HG02884 (cell line): ENCODE results near the gene PALD1.

Experiments used
- ATAC-seq: cut with Tn5 transposase; IDR thresholded peaks from one replicate; pipeline ENCODE4 v1.9.1; 2021; ENCODE audit warnings: mild to moderate bottlenecking, moderate library complexity; ENCODE audit not compliant: unreplicated experiment

The PALD1 gene

DNA sequence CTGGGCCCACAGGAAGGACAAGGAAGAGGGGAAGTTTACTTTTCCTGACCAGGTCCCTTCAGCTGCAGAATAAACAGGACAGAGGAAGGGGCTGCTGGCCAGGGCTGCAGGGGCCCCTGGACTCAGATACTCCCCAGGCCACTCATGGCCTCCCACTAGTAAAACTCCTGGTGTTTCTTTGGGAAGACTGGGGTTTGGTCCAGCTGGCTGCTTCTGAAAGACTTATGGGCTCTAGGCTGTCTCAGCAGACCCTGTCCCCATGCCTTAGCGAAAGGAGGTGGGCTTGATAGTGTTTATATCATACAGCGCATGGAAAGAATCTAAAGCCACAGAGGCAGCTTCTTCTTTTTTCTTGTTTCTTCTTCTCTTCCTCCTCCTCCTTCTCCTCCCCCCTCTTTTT is 56.4 kb downstream of the PALD1 start:
- ATAC-seq = no peak

DNA sequence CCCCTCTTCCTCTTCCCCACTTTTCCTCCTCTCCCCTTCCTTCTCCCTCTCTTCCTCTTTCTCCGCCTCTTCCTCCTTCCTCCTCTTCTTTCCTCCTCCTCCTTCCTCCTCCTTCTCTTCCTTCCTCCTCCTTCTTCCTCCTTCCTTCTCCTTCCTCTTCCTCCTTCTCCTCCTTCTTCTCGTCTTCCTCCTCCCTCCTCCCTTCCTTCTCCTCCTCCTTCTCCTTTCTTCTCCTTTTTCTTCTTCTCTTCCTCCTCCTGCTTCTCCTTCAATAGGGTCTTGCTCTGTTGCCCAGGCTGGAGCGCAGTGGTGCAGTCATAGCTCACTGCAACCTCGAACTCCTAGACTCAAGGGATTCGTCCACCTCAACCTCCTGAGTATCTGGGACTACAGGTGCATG is 56.9 kb downstream of the PALD1 start:
- no peak for ATAC-seq

DNA sequence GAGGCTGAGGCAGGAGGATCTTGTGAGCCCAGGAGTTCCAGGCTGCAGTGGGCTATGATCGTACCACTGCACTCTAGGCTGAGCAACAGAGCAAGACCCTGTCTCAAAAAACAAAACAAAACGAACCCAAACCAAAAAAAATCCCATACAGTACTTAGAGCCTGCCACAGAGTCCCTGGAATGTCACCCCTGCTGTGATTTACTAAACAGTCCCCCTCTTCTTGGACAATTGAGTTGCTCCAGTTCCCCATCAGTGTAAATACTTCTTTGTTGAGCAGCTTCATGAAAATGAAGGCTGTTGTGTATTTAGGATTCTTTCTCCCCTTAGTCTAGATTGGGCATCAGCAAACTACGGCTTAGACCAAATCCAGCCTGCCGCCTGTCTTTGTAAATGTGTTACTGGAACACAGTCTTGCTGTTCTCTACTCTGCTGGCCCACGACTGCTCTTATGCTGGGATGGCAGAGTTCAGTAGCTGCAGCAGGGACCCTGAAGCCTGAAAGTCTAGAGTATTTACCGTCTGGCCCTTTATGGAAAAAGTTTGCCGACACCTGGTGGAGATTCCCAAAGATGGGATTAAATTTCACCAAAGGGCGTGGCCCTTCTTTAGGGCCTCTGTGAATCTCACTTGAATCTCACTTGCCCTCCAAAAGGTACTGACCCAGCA is 57.8 kb downstream of the PALD1 start:
- no peak for ATAC-seq

DNA sequence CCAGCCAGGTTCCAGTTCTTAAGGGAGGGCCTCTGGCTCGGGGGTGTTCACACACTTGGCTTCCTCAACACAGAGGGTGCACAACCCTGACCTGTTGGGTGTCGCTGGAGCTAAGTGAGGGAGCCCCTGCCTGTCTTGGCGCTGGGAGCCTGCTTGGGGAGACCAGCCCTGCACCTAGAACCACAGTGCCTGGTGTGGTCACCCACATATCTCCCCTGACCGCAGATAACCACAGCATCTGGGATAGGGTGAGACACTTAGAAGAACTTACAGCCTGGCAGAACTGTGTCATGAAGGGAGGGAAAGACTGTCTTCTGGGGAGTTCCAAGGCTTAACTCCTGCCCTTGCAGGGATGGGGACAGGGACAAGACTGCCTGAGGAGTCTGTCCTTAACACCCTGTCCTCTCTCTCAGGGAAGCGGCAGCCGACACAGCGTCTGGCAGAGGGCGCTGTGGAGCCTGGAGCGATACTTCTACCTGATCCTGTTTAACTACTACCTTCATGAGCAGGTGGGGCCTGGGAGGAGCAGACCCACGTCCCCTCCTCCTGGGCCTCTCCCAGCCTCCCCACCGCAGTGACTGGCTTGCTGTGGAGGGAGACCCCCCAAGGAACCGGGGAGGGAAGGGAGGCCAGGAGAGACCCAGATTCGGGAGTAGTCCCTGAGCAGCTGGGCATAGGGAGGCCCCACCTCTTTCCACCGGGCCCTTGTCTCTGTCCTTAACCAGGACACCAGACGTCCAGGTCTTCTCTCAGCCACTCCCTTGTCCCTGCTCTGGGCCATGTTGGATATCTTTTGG is 59.0 kb downstream of the PALD1 start:
- no peak for ATAC-seq

DNA sequence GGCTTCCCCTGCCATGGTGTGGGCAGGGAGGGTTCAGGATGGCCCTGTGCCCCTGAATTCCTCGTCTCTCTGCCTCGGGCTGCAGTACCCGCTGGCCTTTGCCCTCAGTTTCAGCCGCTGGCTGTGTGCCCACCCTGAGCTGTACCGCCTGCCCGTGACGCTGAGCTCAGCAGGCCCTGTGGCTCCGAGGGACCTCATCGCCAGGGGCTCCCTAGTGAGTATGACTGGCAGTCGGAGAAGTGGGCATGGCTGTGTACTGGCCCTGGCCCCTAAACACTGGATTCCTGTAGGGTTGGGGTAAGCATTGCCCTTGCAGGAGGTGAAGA is 59.6 kb downstream of the PALD1 start:
- ATAC-seq = no peak

DNA sequence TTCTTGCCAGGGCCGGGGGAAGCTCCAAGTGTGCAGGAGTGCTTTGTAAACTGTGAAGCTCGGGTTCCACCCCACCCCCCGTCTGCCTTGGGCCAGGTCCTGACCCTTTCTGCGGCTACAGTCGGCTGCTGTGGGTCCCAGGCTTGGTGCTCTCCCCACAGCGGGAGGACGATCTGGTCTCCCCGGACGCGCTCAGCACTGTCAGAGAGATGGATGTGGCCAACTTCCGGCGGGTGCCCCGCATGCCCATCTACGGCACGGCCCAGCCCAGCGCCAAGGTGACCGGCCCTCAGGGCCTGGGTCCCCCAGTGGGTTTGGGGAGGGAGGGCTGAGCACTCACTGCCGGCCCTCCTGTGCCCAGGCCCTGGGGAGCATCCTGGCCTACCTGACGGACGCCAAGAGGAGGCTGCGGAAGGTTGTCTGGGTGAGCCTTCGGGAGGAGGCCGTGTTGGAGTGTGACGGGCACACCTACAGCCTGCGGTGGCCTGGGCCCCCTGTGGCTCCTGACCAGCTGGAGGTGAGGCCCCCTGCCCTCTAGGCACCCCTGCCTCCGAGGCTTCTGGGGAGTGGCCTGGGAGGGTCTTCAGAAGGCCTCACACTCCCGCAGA is 60.3 kb downstream of the PALD1 start:
- ATAC-seq = no peak

DNA sequence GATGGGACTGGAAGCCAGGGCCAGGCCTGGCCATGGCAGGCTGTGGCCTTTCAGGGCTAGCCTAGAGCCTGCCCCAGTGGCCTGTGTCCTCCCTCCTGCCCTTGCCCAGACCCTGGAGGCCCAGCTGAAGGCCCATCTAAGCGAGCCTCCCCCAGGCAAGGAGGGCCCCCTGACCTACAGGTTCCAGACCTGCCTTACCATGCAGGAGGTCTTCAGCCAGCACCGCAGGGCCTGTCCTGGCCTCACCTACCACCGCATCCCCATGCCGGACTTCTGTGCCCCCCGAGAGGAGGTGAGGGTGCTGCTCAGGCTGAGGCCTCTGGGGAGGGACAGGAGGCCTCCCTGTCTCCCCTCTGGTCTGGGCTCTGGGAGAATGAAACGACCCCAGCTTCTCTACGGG is 60.9 kb downstream of the PALD1 start:
- ATAC-seq = no peak

DNA sequence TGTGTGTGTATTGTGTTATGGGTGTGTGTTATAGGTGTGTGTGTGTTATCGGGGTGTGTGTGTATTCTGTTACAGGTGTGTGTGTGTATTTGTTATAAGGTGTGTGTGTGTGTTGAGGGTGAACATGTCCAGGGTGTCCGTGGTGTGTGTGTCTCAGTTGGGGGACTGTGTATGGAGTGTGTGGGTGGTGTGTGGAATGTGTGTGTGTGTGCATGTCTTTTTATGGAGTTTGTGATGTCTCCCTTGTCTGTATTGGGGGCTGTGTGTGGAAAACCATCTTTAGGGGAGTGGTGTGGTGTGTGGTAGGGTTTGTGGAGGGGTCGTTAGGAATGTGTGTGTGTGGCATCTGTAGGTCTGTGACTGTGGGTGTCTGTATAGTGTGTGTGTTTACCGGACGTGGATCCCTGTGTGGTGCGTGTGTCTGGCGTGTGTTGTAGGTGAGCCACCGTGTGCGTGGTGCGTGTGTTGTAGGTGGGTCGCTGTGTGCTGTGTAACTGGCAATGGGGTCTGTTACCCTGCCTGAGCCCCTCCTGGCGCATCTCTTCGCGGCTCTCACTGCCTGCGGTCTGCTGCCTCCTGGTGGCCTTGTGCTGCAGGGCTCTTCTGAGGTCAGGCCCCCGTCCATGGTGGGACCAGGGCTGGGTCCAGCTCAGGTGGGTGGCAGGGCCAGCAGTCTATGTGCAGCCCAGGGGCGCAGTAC is 61.7 kb downstream of the PALD1 start:
- no peak for ATAC-seq

DNA sequence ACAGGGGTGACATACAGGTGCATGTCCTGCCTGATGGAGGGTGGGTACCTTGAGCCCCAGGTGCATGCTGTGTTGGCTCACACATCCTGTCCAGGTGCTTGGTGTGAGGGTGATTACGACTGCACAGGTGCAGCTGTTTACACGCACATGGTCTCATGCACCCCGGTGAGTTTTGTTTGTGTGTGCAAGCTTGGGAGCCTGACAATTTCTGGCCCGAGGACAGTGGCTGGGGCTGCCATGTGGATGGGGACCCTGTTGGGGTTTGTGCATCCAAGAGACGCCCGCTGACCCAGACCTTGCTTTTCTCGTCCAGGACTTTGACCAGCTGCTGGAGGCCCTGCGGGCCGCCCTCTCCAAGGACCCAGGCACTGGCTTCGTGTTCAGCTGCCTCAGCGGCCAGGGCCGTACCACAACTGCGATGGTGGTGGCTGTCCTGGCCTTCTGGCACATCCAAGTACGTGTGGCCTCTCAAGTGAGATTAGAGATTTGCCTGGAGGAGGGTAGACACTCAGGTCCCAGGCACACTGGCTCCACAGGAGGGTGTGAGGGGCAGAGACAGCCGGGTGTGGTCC is 62.3 kb downstream of the PALD1 start:
- no peak for ATAC-seq

DNA sequence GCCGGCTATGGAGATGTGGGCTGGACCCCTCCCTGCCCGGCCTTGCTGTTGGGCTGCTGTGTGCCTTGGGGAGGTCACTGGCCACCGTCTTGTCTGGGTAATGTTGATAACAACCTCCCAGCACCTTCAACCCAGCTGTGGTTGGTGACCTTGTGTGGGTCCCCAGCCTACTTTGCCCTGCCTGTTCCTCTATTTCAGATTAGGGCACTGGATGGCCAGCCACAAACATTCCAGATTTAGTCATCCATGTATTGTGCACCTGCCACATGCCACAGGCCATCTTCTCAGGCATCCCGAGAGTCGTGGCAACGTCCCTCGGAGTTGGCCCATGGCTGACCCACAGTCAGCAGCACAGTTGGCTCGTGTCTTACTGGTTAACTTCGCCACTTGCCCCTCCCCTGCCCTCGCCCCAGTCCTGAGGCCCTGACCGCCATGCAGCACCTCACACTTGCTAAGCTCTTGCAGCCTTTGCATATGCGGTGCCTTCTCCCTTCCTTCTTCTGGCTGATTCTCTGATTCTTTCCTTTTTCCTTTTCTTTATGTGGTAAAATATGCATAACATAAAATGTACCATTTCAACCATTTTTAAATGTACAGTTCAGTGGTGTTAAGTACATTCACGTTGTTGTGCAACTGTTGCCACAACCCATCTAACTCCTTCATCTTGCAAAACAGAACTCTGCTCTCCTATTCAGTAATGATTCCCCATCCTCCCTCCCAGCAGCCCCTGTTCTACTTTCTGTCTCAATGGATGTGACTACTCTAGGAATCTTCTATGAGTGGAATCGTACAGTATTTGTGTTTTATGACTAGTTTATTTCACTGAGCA is 63.4 kb downstream of the PALD1 start:
- ATAC-seq = no peak

DNA sequence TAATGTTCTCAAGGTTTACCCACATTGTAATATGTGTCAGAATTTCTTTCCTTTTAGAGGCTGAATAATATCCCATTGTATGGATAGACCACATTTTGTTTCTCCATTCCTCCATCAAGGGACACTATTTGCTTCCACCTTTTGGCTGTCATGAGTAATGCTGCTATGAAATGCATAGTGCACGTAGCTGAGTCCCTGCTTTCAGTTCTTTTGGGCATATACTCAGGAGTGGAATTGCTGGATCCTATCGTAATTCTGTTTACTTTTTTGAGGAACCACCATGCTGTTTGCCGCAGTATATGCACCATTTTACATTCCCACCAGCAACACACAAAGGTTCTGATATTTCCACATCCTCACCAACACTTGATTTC is 64.0 kb downstream of the PALD1 start:
- ATAC-seq = no peak

DNA sequence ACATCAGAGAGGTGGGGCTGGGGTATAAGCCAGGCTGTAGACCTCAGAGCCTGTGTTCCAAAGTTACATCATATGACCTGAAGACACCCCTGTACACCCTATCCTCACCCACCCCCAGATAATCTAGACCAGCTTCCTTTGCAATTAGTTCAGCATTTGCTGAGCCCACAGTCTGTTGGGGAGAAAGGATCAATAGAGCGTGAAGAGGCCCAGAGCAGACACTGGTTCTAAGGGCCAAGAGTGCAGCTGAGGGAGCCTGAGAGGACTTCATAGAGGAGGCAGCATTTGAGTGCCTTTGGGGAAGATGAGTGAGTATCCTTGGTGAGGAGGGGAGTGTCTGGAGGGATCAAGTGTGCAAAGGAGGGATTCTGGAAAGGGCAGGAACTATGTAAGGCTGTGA is 65.3 kb downstream of the PALD1 start:
- ATAC-seq = no peak

DNA sequence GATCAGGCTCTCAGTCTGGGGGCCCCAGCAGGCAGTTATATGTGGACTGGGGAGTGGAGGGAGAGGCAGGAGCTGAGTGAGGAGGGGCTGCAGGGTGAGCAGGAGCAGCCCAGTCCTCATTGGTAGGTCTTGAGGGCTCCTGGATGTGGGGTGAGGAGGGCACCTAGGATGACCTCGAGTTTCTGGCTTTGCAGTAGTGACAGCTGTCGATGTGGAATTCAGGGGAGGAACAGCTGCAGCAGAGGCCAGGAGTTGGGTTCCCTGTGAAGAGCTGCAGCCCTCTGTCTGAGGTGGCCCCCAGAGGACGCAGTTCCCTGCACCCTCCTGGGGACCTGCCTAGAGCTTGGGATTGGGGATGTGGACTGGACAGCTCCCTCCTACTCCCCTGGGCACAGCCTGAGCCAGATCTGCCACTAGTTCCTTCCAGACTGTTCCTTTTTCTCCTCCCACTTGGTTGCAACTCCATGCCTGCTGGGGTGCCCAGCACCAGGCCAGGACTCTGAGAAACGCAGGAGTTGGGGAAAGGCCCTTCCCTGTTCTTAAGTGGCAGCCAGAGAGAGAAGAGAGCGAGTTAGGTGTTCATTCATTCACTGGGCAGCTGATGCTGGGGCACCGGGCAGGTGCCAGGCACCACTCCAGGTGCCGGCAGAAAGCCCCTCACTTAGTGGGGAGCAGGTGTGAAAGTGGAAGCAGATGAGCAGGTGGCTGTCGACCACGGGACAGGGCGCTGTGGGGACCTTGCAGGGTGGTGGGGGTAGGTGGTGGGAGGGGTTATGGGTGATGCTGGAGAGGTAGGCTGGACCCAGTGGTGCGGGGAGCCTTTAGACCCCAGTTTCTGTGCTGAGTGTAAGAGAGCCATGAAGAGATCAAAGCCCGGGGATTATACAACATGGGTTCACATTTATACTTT is 66.1 kb downstream of the PALD1 start:
- ATAC-seq = no peak

DNA sequence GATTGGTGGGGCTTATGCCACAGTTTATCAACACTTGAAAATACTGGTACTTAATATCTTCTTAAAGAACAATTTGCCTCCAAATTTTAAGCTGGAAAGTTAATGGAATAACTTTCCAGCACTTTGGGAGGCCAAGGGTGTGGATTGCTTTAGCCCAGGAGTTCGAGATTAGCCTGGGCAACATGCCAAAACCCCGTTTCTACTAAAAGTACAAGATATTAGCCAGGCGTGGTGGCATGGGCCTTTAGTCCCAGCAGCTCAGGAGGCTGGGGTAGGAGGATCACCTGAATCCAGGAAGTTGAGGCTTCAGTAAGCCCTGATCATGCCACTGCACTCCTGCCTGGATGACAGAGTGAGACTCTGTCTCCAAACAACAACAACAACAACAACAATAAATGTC is 68.0 kb downstream of the PALD1 start:
- ATAC-seq = no peak

DNA sequence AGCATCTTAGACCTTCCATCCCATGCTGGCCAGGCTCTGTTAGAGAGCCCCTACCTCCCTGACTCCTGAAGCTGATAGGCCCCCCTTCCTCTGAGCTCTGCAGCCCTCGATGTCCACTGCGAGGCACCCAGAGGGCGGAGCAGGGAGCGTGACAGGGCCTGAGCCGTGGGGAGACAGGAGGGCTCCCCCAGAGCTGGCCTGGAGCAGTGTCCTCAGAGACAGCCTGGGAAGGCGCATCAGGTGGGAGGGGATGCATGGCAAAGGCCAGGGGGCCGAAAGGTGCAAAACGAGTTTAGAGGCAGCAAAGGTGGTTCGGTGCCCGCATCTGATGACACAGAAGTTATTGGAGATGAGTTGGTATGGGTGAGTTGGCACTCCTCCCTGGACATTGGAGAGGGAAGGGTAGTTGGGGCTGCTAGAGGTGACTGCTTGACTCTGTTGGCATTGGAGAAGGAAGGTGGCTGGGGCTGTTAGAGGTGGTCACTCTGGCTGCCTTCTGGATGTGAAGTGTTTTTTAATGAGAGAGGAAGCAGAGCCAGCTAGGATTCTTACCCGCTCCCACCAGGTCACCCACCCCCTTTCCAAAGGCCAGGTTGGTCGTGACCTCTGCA is 70.9 kb downstream of the PALD1 start:
- ATAC-seq = no peak

DNA sequence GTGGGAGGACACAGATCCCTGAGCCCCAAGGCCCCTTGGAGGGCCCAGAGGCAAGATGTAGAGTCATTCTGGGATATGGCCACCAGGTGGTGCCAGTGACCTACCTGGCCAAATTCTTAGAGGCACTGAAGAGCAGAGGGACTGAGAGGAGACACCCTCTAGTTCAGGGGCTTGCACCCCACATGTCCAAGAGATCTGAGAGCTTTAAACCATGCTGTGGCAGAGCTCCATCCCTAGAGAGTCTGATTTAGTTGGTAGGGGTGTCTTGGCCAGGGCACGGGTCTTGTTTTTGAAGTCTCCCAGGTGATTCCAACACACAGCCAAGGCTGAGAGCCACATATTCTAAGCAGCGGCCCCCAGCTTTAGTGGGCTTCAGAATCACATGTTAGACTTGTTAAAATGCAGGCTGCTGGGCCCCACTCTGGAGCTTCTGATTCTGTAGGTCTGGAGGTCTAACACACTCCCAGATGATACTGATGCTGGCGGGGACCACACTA is 71.4 kb downstream of the PALD1 start:
- ATAC-seq = no peak

DNA sequence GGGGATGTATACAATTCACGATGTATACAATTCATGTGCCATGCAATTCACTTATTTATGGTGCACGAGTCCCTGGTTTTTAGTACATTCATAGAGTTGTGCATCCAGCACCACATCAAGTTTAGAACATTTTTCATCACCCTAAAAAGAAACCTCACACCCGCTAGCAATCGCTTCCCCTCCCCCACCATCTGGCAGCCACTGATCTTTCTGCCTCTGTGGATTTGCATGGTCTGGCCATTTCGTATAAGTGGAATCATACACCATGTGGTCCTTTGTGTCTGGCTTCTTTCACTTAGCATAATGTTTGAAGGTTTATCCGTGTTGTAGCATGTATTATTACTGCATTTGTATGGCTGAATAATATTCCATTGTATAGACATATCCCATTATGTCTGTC is 71.9 kb downstream of the PALD1 start:
- no peak for ATAC-seq

DNA sequence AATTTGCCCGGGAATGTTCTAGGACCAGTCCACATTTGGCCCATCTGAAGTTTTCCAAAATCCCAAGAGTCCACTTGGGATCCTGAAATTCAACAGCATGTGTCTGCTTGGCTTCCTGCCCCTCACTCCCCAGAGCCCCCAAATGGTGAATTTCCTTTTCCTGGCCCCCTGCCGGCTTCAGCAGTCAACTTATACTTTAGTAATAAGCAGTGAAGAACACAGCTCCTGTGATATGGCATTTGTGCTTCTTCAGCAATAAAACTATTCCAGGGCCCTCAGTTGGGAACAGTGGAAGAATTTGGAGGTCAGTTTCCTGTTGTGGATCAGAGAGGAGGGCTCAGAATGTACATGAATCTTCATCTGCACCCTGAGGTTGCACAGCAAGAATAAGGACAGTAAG is 72.9 kb downstream of the PALD1 start:
- no peak for ATAC-seq

DNA sequence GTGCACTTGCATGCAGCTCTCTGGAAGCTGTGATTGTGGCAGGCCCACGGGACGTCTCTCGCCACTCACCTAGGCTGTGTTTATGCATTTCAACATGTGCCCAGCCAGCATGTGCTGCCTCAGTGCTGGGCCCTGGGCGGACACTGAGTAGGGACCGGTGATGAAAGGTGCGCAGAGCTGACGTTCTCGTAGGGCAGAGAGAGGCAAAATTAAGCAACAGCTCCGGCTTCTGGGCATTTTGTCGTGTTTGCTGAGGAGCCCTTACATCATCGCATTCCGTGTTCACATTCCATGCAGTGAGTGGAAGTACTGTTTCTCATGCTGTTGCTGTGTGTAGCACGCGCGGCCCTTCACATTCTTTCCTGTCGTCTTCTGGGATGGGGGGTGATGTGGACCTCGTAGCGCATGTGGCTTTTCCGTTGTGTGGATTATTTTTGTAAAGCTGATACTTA is 73.4 kb downstream of the PALD1 start:
- no peak for ATAC-seq
